SH-SY5Y (cell line): ENCODE results near the gene TCF7.

ENCODE experiments used
- GATA2 ChIP-seq: IDR thresholded peaks from 2 replicates; pipeline ENCODE4 v1.6.1; 2011; ENCODE audit warnings: mild to moderate bottlenecking, low read depth, low read length
- GATA3 ChIP-seq: IDR thresholded peaks from 2 replicates; pipeline ENCODE4 v1.6.1; 2011; ENCODE audit warnings: low read depth, mild to moderate bottlenecking, low read length, moderate library complexity

Gene TCF7

GRCh38 chr5:134099288-134099872 lies 15.1 kb upstream of the TCF7 start:
- TF ChIP-seq GATA3 (no peak), GATA2 (no peak)

GRCh38 chr5:134099939-134100282 lies 14.6 kb upstream of the TCF7 start:
- TF ChIP-seq GATA3 (no peak), GATA2 (no peak)

- TF ChIP-seq GATA3 (no peak), GATA2 (no peak)
Observed at GRCh38 chr5:134100283-134101091, 14.0 kb upstream of the TCF7 start.

GRCh38 chr5:134101686-134102439 lies 12.6 kb upstream of the TCF7 start:
- no peak for TF ChIP-seq GATA3
- no peak for TF ChIP-seq GATA2

DNA sequence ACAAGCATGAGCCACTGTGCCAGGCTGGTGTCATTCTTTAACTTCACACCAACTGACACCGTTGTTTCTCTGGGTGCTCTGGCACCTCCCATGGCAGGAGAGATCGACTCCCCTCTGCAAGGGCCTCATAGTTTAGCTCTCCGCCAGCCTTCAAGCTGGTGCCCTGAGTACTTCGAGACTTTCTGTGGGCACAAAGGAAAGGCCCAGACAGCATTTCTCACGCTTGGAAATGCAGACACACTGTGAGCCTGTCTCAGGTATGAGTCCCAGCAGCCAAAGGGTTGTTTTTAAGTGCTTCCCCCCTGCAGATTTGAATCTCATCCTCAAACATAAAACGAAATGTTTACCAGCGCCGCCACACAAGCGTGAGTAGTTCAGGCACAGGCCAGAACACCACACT lies 11.1 kb upstream of the TCF7 start:
- TF ChIP-seq GATA2 (no peak), GATA3 (no peak)

DNA sequence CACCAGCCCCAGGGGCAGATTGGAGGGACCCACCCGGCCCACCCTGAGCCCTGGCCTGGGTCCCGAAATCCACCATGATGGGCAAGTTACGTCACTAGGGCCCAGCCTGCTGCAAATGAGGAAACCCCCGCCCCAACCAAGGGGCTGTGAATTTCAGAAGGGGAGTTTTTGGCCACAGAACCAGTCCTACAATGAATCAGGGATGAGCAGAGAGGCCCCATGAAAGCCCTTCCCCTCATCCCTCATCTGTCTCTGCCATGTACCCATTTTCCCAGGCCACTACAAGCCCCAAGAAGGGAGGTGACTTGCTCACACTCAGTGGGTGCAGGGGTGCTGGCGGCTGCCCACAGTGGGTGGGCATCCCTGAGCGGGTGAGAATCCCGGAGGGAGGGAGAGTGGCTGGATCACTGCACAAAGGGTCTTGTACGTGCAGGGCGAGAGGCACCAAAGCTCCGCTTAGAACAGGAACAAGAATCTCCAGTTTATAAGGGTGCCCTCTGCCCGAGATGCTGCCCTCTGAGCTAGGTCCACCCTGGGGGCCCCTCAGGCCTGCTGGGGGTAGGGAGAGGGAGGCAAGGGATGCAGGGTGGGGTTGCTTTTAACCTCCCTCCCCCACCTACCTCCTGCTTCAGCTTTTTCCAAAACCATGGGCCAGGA lies 10.4 kb upstream of the TCF7 start:
- no peak for TF ChIP-seq GATA3
- no peak for TF ChIP-seq GATA2

DNA sequence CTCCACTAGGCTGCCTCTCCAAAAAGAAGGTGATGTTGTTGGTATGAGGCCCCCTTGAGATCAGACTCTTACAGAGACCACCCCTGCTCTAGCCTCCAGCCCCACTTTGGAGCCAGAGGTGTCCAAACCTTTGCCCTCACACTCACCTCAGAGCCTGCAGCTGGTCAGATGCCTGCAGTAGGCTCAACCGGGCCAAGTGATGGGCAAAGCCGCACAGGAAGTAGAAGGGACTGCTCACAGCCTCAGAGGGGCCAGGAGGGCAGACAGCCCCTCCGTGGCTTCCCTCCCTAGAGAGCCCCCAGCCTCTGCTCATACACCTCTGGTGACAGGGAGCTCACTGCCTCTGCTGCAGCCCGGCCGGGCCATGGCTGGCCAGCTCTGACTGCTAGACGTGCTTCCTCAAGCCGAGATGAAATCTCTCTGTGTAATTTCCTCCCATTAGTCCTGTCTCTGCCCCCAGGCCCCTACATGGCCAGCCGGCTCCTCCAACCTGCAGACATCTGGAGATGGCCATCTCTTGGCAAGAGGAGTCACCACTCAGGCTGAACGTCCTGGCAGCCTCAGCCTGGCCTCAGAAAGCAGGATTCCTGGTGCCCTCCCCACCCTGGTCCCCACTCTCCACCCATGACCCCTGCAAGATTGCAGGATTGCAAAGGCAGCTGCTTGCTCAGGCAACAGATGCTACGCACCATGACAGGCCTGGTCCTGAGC lies 7.3 kb upstream of the TCF7 start:
- TF ChIP-seq GATA2 (peak; percentile 100), GATA3 (peak; percentile 97)

- TF ChIP-seq GATA2 = no peak
- TF ChIP-seq GATA3 = no peak
Observed at GRCh38 chr5:134107779-134108178, 6.7 kb upstream of the TCF7 start.

DNA sequence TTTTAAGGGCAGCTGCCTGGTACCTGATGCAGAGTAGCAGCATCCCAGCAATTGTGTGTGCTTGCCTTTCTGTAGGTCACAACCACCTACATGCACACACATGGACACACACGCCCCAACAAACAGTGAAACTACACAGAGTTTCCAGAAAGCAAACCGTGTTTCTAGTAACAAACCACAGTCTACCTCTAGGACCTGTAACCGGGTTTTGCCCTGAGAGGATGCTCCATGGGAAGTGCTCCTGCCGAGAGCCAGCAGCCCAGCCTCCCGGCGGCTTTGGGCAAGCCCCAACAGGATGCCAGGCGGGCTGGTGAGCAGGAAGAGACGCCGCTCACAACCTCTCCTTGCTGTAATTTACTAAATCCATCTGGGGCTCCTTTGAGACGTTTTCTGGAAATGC lies 4.1 kb upstream of the TCF7 start:
- no peak for TF ChIP-seq GATA2
- no peak for TF ChIP-seq GATA3

DNA sequence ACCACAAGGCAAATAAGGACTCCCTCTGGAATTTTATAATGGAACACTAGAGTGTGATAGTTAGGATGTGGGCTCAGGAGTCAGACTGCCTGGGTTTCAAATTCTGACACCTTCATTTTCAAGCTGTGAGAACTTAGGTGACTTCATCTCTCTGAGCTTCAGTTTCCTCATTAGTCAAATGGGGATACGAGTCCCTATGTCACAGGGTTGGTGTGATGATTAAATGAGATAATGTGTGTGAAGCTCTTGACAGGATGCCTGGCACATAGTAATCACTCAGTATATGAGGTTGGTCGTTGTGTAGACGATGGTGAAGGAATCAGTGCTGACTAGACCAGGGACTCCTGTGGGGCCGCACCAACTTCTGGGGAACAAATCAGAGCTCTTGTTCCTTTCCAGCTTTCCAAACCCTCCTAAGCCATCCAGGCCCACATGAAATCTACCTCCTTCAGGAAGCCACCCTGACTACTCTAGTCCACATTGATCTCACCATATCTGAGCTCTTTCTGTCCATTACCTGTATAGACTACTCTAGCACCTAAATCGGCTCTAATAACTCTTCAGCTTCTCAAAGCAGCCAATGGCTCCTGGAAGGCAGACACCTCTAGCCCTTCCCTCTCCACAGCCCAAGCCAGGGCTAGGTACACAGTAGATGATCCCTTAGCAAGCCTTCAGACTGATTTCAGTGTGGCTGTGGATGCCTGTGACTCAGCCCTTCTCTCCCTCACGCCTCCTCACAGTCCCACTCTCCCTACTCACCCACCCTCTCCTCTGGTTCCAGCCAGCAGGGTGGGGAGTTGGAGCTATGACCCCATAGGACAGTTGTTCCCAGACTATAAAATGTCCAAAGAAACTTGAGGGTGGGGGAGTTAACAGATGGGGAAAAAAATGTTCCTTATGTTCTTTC lies 2.5 kb upstream of the TCF7 start:
- TF ChIP-seq GATA3 (no peak), GATA2 (no peak)

DNA sequence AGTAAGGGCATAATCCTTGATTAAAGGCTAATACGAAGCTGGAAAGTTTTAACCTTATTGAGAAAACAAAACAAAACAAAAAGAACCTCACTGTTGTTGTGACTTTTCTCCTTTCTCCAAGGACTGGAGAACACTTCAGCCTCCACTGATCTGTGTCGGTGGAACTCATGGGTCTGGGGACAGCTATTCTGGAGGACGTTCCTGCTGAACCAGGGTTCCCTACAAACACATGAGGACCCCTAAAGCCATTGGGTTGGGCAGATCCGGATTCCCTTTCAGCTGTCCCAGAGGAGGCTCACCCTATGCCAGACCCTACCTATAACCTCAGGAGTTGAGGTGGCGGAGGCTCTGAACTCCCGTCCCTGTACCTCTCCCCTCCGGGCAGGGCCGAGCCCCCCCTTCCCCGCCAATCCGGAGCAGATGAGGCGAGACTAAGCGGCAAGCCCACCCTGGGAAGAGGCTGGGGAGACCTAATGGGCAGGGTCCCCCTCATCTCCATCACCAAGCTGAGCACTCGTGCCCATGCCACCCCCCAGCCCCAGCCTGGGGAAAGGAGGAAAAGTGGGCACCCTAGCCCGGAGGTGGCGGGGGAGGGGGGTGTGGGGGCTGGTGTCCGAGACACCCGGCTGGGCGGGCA lies 1.6 kb upstream of the TCF7 start:
- TF ChIP-seq GATA3 (no peak), GATA2 (no peak)

DNA sequence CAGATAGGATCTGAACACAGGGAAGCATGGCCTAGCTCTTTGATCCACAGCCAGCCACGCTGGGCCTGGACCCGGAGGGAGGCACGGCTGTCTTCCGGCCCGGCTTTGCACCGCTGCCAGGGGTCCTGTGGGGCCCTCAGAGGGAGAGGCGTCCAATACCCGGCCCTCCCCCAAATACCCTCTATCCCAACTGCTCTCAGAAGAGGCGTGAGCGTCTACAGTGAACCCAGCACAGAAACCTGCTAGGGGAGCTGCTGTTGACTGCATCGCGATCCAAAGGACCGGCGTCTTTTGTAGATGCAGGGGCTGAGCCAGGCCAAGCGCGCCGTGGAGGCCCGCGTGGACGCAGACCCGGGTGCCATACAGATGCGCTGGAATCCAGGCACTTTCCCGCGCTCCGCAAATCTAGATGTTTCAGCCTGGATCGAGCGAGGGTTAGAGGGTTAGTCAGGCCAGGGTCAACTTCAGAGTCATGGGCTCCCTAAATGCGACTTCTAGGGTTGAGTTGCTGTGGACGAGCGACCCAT lies 1.1 kb upstream of the TCF7 start:
- TF ChIP-seq GATA3 (no peak), GATA2 (no peak)
